Measurements from ENCODE around the gene ARHGEF28. TPM values are rescaled to one million over a fixed set of nuclear protein-coding genes. Genes with fewer than 3 reads are reported as not detected.
A peak's percentile ranks its signal among the peaks of the same experiment; 100 is the strongest.

ARHGEF28 gene
- total RNA-seq, 1 donor from 2014 or later, result 2.1 TPM

- DNase-seq, result no peak
- H3K4me1 ChIP-seq, result peaks cover 46% of the 10 kb centered on the region
- intact Hi-C loops (cut with micrococcal nuclease), result no loop called here
- no peaks in the 10 kb centered on the region for H3K27me3 ChIP-seq (ENCODE audit: low read depth)
- H3K4me3 ChIP-seq, result no peak overlapping the region
- H3K27ac ChIP-seq (replicated peaks), result peak overlapping the region; percentile 62
- no peaks in the 10 kb centered on the region for H3K9me3 ChIP-seq (replicated peaks)
- TF ChIP-seq CTCF (IDR thresholded peaks at IDR 0.05; ENCODE audit: borderline replicate concordance), result no peak
- H3K36me3 ChIP-seq, result no peaks in the 10 kb centered on the region
Observed at GRCh38 chr5:73858054-73858453, 232.1 kb downstream of the ARHGEF28 start.

GRCh38 chr5:73858776-73859175 is 232.8 kb downstream of the ARHGEF28 start:
- no peak for TF ChIP-seq CTCF (IDR thresholded peaks at IDR 0.05; ENCODE audit: borderline replicate concordance)
- intact Hi-C loops (cut with micrococcal nuclease), result no loop called here
- Histone ChIP-seq H3K27me3 (ENCODE audit: low read depth) (no peaks in the 10 kb centered on the region), H3K27ac (replicated peaks) (peak overlapping the region; percentile 62), H3K36me3 (no peaks in the 10 kb centered on the region), H3K4me3 (no peak overlapping the region), H3K4me1 (peaks cover 48% of the 10 kb centered on the region), H3K9me3 (replicated peaks) (no peaks in the 10 kb centered on the region)
- DNase-seq, result no peak

- Histone ChIP-seq H3K36me3 (no peaks in the 10 kb centered on the region), H3K4me3 (no peak overlapping the region)
- intact Hi-C loops (cut with micrococcal nuclease), result no loop called here
Observed at GRCh38 chr5:73859696-73860095, 233.7 kb downstream of the ARHGEF28 start.

GRCh38 chr5:73861313-73861988 is 235.5 kb downstream of the ARHGEF28 start:
- peaks cover 41% of the 10 kb centered on the region for H3K4me1 ChIP-seq
- intact Hi-C loops (cut with micrococcal nuclease), result no loop called here

More at GRCh38 chr5:73859696-73860095, 233.7 kb downstream of the ARHGEF28 start:
- Histone ChIP-seq H3K27me3 (ENCODE audit: low read depth) (no peaks in the 10 kb centered on the region), H3K9me3 (replicated peaks) (no peaks in the 10 kb centered on the region), H3K4me1 (peaks cover 48% of the 10 kb centered on the region), H3K27ac (replicated peaks) (peak overlapping the region; percentile 57)
- DNase-seq, result no peak
- TF ChIP-seq CTCF (IDR thresholded peaks at IDR 0.05; ENCODE audit: borderline replicate concordance), result no peak

GRCh38 chr5:73862796-73863195 is 236.8 kb downstream of the ARHGEF28 start:
- no peaks in the 10 kb centered on the region for H3K36me3 ChIP-seq
- H3K9me3 ChIP-seq (replicated peaks), result no peaks in the 10 kb centered on the region
- no peak for DNase-seq
- no peak for TF ChIP-seq CTCF (IDR thresholded peaks at IDR 0.05; ENCODE audit: borderline replicate concordance)
- intact Hi-C loops (cut with micrococcal nuclease), result no loop called here
- H3K27me3 ChIP-seq (ENCODE audit: low read depth), result no peaks in the 10 kb centered on the region
- H3K27ac ChIP-seq (replicated peaks), result peak overlapping the region; percentile 57
- peaks cover 27% of the 10 kb centered on the region for H3K4me1 ChIP-seq
- peak overlapping the region; percentile 38 for H3K4me3 ChIP-seq

More at GRCh38 chr5:73861313-73861988, 235.5 kb downstream of the ARHGEF28 start:
- DNase-seq, result no peak
- Histone ChIP-seq H3K36me3 (no peaks in the 10 kb centered on the region), H3K4me3 (no peak overlapping the region), H3K27ac (replicated peaks) (peak overlapping the region; percentile 57), H3K27me3 (ENCODE audit: low read depth) (no peaks in the 10 kb centered on the region), H3K9me3 (replicated peaks) (no peaks in the 10 kb centered on the region)
- no peak for TF ChIP-seq CTCF (IDR thresholded peaks at IDR 0.05; ENCODE audit: borderline replicate concordance)
